Astrocyte of the cerebellum (primary cell): Measurements from ENCODE around the gene CPNE8.

Experiments
- DNase-seq: peaks from one replicate; pipeline ENCODE4 v3.0.0-alpha.2; 2011; ENCODE audit warnings: low read depth
- H3K4me3 ChIP-seq: 2 replicates; pipeline ENCODE4 v1.5.1; 2011; ENCODE audit warnings: mild to moderate bottlenecking, low read depth, low read length, moderate library complexity
- in situ Hi-C: cut with HindIII; loops from 2 replicates; pipeline ENCODE4 v1.10.0; 2017; ENCODE audit warnings: low sequenced_read_pairs
- TF ChIP-seq, protein P1 (sequence below): IDR thresholded peaks from 2 replicates; pipeline ENCODE4 v1.5.1; 2012; ENCODE audit warnings: low read length, low read depth, moderate library complexity, mild to moderate bottlenecking; ENCODE audit errors: missing control alignments

Gene CPNE8

DNA sequence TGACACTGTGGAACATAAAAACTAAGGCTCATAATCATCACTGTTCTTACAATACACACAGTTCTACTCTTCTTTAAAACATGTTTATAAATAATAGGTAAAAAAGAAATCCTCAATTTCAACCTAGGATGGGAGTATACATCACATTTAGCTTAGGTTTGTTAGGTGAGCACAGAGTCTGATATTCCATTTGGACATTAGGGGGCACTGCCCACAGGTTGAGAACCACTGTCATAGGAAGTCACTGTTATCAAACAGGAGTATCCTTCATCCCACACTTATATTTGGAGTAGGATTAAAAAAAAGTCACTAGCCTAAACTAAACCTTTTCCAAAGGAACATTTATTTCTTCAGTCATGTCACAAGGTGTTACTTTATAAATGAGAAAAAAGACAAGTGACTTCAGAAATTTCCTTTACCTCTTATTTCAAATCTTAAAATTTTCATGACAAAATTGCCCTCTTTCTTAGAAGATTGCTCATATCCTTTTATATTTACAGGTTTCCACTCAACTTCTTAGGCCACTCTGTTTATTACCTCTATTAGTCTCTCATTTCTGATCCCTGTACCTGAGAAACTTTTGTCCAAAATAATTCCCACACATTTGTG lies 240.6 kb downstream of the CPNE8 start:
- in situ Hi-C loops, result no loop called here
- no peak for DNase-seq
- TF ChIP-seq, protein P1, sequence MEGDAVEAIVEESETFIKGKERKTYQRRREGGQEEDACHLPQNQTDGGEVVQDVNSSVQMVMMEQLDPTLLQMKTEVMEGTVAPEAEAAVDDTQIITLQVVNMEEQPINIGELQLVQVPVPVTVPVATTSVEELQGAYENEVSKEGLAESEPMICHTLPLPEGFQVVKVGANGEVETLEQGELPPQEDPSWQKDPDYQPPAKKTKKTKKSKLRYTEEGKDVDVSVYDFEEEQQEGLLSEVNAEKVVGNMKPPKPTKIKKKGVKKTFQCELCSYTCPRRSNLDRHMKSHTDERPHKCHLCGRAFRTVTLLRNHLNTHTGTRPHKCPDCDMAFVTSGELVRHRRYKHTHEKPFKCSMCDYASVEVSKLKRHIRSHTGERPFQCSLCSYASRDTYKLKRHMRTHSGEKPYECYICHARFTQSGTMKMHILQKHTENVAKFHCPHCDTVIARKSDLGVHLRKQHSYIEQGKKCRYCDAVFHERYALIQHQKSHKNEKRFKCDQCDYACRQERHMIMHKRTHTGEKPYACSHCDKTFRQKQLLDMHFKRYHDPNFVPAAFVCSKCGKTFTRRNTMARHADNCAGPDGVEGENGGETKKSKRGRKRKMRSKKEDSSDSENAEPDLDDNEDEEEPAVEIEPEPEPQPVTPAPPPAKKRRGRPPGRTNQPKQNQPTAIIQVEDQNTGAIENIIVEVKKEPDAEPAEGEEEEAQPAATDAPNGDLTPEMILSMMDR, result peak; percentile 52
- no peak overlapping the region for H3K4me3 ChIP-seq

GRCh38 chr12:38662829-38663228 lies 242.6 kb downstream of the CPNE8 start:
- TF ChIP-seq, protein P1, result no peak
- DNase-seq, result no peak
- in situ Hi-C loops, result no loop called here

DNA sequence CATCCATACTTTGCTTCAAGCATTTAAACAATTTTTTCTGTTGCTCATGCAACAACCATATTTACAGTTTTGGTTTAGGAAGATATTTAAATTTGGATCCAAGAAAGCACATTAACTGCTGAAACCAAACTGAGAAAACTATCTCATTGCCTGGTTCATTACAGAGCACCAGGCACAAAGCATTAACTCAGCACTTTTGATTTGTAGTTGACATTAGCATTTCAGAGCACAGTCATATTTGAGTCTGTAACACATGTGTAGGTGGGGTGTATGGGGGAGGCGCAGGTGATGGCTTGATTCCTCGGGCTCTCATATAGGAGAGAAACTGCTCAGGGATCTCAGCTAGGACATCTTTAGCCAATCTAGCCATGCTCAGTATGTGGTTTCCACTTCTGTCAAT lies 251.7 kb downstream of the CPNE8 start:
- no peak for DNase-seq
- TF ChIP-seq, protein P1, result no peak
- in situ Hi-C loops, result no loop called here
- H3K4me3 ChIP-seq, result no peak overlapping the region

More at GRCh38 chr12:38662829-38663228, 242.6 kb downstream of the CPNE8 start:
- no peak overlapping the region for H3K4me3 ChIP-seq

DNA sequence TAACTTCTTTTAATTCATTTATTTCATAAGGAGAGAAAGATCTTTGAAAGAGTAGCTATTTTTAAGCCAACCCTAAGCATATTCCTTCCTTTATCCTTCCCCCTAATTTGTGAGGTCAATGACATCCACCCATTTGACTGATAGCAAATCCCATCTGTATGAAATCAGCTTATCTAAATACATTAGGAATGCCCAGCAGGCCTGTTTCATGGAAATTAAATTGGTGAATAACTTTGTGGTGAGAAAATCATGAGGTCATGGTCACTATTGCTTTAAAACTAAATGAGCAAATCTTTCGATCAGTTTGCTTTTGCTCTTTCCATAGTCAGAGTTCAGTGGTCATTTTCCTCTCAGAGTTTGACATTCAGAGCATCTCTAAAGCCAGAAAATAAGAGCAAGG lies 256.6 kb downstream of the CPNE8 start:
- DNase-seq, result no peak
- H3K4me3 ChIP-seq, result no peak overlapping the region
- in situ Hi-C loops, result no loop called here
- TF ChIP-seq, protein P1, result no peak

GRCh38 chr12:38646146-38646545 lies 259.2 kb downstream of the CPNE8 start:
- DNase-seq, result no peak
- TF ChIP-seq, protein P1, result no peak
- H3K4me3 ChIP-seq, result no peak overlapping the region
- in situ Hi-C loops, result no loop called here

DNA sequence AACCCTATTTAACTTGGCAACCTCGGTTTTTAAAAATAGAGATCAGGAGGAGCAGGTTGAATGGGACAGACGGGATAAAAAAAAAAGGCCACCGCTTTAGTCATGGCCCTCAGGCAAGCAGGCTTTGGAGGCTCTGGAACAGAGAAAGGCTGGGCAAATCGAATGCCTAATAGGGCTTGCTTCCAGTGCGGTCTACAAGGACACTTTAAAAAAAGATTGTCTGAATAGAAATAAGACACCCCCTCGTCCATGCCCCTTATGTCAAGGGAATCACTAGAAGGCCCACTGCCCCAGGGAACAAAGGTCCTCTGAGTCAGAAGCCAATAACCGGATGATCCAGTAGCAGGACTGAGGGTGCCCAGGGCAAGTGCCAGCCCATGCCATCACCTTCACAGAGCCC lies 265.8 kb downstream of the CPNE8 start:
- H3K4me3 ChIP-seq, result no peak overlapping the region
- no peak for DNase-seq
- TF ChIP-seq, protein P1, result no peak
- in situ Hi-C loops, result no loop called here
